Uterus (tissue), 2 donors: ENCODE results near the gene TUBA4A.

Experiments
- POLR2A ChIP-seq, 2 donors: fragments of 450-650 bp; IDR thresholded peaks; one replicate each; pipeline ENCODE4 v1.6.1; 2016; ENCODE audit warnings: antibody characterized with exemption in 2 of 2, mild to moderate bottlenecking in 1 of 2, moderate library complexity in 1 of 2
- TF ChIP-seq, protein P1 (sequence below), 4 experiments: fragments of 200-600 bp in 2 of 4; fragments of 450-650 bp in 2 of 4; sonication (generic) in 2 of 4; IDR thresholded peaks; one replicate each; pipeline ENCODE4 v1.5.1; 2016 to 2019; ENCODE audit warnings: antibody characterized with exemption in 4 of 4, mild to moderate bottlenecking in 2 of 4, moderate library complexity in 1 of 4

DNA sequence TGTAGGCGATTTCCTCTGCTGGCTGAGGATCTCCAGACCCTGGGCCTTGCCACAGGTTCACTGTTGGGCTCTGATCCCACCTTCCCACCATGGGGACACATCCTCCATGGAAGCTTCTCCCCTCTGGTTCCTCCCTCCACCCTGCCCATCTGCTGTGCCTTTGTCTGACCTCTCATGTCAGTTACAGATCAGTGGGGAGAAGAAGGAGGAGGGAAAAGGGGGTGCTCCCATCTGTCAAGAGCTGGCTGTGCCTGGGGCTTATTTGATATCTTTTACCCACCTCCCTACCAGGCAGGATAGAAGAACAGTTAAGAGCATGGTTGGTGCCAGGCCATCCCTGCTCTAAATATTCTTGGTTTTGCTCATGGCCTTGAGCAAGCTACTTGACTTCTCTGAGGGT is 13.2 kb upstream of the TUBA4A start:
- no peak for TF ChIP-seq POLR2A (IDR thresholded peaks at IDR 0.05)
- TF ChIP-seq, protein P1, sequence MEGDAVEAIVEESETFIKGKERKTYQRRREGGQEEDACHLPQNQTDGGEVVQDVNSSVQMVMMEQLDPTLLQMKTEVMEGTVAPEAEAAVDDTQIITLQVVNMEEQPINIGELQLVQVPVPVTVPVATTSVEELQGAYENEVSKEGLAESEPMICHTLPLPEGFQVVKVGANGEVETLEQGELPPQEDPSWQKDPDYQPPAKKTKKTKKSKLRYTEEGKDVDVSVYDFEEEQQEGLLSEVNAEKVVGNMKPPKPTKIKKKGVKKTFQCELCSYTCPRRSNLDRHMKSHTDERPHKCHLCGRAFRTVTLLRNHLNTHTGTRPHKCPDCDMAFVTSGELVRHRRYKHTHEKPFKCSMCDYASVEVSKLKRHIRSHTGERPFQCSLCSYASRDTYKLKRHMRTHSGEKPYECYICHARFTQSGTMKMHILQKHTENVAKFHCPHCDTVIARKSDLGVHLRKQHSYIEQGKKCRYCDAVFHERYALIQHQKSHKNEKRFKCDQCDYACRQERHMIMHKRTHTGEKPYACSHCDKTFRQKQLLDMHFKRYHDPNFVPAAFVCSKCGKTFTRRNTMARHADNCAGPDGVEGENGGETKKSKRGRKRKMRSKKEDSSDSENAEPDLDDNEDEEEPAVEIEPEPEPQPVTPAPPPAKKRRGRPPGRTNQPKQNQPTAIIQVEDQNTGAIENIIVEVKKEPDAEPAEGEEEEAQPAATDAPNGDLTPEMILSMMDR (IDR thresholded peaks at IDR 0.05), result no peak
